Right renal pelvis (tissue), 4 donors: ENCODE results near the gene PIP5KL1. TPM values are rescaled to one million over a fixed set of nuclear protein-coding genes. Genes with fewer than 3 reads are reported as not detected.
"Not testable (repeated sequence)": the region's sequence is repeated elsewhere in the genome, so short reads cannot be mapped to it uniquely, and the experiment has no call there.

ENCODE experiments used
- DNase-seq, 4 donors: peaks; one replicate each; pipeline ENCODE4 v3.0.0-alpha.2; 2013; ENCODE audit warnings: low read depth in 4 of 4, low spot score in 3 of 4, missing footprints in 1 of 4
- polyA plus RNA-seq, 4 donors: library from polyadenylated mRNA; unstranded; fragments of 120-200 nt; gene quantifications; one replicate each; pipeline ENCODE4 v1.2.1, GENCODE V29; 2013; ENCODE audit not compliant: insufficient read length in 4 of 4

PIP5KL1 gene
- polyA plus RNA-seq, 4 donors: 1.0 to 2.3 (median 2.1) TPM

DNA sequence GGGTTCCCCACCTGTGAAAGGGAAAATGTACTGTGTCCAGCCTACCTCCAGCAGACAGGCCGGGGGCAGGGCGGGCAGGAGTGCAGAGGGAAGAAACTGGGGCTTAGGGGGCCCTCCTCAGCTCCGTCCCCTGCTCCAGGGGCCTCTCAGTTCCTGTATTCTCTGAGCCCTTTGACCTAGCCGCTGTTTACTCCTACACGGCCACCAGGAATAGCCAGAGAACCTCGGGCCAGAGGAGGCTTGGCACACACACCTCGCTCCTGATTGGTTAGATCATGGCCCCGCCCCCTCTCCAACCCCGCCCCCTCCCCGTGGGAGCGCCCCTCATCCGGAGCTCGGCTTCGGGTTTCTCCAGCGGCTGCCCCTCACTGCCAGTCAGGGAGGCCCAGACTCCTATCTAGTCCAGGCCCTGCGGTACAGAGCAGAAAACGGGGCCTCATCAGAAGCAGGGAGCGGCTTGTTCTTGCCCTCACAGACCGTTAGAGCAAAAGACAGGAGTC lies 33.3 kb downstream of the PIP5KL1 start:
- DNase-seq: peak in 1 of 4 donors; percentile 77

DNA sequence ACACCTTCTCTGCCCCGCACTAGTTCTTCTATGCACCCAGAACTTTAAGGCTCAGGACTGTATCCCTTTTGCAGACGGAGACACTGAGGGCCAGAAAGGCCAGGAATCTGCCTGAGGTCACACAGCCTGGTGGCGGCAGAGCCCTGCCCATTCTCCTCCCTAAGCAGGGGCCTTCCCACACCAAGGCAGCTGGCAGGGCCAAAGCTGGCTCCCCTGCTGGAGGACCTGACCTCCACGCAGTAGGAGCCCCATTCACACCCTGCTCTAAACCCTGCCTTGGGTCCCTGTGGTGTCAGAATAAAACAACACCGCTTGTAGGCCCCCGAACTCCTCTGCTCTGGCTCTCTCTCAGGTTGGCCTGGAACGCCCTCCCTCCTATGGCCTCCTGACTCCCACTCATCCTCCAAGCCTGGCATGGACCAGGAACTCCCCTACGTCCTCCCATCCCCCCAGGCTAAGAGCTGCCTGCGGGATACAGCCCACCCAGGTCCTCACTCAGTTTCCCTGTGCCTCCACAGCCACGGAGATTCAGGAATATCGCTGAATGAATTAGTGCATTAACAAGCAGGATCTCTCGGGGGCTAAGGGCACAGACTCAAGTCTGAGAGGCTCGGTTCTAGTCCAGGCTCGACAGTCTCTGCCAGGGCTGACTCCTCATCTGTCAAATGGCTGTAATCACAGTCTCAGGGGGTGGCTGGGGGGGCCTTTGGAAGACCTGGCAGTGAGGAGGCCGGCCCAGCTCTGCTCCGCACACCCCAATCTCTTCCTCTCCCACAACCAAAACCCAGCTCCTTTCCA lies 34.0 kb downstream of the PIP5KL1 start:
- DNase-seq: no peak

- no peak for DNase-seq
Observed at GRCh38 chr9:127895811-127896210, 34.8 kb downstream of the PIP5KL1 start.

- no peak for DNase-seq
Observed at GRCh38 chr9:127893392-127893791, 37.2 kb downstream of the PIP5KL1 start.

DNA sequence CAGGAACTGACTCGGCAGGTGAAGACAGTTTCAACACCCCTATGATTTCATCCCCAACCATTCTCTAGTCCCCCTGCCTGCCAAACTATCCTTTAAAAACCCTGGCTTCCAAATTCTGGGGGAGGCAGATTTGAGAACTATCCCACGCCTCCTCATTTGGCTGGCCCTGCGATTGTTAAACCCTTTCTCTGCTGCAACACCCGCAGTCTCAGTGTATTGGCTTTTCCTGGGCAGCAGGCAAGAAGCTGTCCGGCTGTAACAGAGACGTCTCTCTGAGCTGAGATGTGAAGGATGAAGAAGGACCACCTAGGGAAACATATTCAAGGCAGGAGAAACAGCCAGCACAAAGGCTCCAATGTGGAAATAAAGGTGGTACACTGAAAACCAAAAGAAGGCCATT lies 37.7 kb downstream of the PIP5KL1 start:
- DNase-seq: no peak

DNA sequence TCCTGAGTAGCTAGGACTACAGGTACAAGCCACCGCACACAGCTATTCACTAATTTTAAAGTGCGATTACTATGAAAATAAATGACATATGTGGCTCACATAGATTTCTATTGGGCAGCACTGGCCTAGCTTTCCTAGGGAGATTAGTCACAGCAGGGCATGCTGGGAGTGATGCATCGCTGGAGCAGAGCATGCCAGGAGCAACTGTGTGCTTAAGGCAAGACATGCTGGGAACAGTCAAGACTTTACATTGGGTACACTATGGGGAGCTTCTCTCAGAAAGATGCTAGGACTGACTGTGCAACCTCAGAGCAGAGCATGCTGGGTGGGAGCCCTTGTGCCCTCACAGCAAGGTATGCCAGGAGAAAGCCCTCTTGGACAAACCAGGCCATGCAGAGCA lies 40.5 kb downstream of the PIP5KL1 start:
- no peak for DNase-seq

DNA sequence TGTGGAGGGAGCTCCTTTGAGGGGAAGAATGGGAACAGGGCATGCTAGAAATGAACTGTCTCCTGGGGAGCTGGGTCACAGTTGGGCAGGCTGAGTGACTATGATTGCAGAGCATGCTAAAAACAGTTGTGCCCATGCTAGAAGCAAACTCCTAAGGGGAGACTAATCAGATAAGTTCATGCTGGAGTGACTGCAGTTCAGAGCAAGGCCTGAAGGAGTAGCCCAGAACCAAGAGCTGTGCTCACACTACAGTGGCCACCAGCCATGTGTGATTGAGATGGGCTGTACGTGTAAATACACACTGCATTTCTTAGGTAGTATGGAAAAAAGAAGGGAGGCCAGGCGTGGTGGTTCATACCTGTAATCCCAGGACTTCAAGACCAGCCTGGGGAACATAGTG lies 42.8 kb downstream of the PIP5KL1 start:
- no peak for DNase-seq

DNA sequence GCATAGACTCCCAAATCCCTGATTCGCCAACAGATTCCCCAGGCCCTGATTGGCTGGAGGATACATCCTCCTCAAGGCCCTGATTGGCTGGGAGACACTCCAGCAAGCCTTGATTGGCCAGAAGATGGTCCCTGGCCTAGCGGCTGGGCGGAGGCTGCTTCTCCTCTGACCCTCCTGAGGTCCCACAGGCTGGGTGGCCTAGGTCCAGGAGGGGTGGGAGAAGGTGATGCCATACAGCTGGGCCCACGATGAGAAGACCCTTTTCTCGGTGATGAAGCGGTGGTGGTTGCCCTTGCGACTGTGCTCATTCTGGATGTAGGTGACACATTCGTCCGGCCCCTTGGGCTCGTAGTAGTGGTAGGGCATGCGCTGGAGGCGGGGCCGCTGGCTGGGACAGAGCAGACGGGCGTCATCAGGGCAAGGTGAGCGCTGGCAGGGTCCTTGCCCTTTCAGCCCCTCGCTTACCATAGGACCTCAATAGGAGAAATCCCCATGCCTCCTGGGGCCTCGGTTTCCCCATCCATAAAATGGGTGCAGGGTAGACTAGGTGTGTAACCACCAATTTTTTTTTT lies 44.1 kb downstream of the PIP5KL1 start:
- no peak for DNase-seq

- DNase-seq: no peak
Observed at GRCh38 chr9:127885508-127886281, 44.9 kb downstream of the PIP5KL1 start.

GRCh38 chr9:127884976-127885490 lies 45.5 kb downstream of the PIP5KL1 start:
- DNase-seq: no peak

- no peak for DNase-seq
Observed at GRCh38 chr9:127884427-127884911, 46.1 kb downstream of the PIP5KL1 start.

GRCh38 chr9:127883959-127884358 lies 46.6 kb downstream of the PIP5KL1 start:
- DNase-seq: no peak

DNA sequence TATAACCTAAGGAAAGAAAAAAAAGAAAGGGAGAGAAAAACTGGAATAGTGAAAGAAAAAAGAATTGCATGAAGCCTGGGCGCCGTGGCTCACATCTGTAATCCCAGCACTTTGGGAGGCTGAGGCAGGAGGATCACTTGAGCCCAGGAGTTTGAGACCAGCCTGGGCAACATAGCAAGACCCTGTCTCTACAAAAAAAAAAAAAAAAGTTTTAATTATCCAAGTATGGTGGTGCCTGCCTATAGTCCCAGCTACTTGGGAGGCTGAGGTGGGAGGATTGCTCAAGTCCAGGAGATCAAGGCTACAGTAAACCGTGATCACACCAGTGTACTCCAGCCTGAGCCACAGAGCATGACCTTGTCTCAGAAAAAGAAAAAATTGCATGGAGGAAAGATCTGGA lies 48.9 kb downstream of the PIP5KL1 start:
- not testable (repeated sequence) for DNase-seq

GRCh38 chr9:127880143-127880542 lies 50.4 kb downstream of the PIP5KL1 start:
- DNase-seq: no peak

GRCh38 chr9:127878652-127879390 lies 51.8 kb downstream of the PIP5KL1 start:
- no peak for DNase-seq

- DNase-seq: no peak
Observed at GRCh38 chr9:127878001-127878651, 52.5 kb downstream of the PIP5KL1 start.

DNA sequence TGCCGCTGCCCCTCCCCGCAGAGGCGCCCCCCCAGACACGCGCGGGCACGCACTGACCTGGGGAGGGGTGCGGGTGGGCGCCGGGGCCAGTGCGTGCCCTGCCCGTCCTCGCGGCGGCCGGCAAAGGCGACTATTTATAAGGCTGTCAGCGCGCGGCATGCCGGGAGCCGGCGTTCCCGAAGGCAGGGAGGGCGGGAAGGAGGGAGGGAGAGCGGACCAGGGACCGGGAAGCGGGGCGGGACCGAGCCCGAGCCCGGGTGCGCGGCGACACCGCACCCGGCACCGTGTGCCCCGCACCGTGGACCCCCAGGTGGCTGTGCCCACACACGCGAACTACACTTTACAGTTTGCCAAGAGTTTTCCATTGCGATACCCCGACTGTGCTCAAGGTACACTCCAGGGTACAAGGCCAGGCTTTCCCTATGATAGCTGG lies 53.0 kb downstream of the PIP5KL1 start, which contains the start of gene AK1:
Gene AK1, minus strand, starts transcription at position 110 of the 433 bp plus-strand sequence. CDS start 3,058 bp downstream, outside the sequence.
- peak in 1 of 4 donors; percentile 43 for DNase-seq

- no peak for DNase-seq
Observed at GRCh38 chr9:127876764-127877562, 53.6 kb downstream of the PIP5KL1 start.
